ENCODE results near the gene GRK6. TPM values are rescaled to one million over a fixed set of nuclear protein-coding genes. Genes with fewer than 3 reads are reported as not detected.

Gene GRK6
- total and polyA plus RNA-seq, 2 experiments from 2014 or later: 13.0 to 56.8 TPM

- H3K27ac ChIP-seq (ENCODE audit: low read depth): no peak overlapping the region
- ATAC-seq (no peak), DNase-seq (ENCODE audit: low spot score) (no peak)
- H3K36me3 ChIP-seq (ENCODE audit: insufficient read depth): peaks cover 6% of the 10 kb centered on the region; the same call in 1 of the 2 replicates
- H3K79me2 ChIP-seq (replicated peaks; ENCODE audit: insufficient read depth): no peaks in the 10 kb centered on the region
- no peaks in the 10 kb centered on the region for H3K4me1 ChIP-seq (ENCODE audit: insufficient read depth)
- H3K9me2 ChIP-seq (ENCODE audit: insufficient read depth): no peaks in the 10 kb centered on the region
- no peaks in the 10 kb centered on the region for H3K27me3 ChIP-seq (ENCODE audit: insufficient read depth)
- peaks cover 61% of the 10 kb centered on the region for H3K36me3 Mint-ChIP-seq (ENCODE audit: low read depth)
- H3K4me3 Mint-ChIP-seq: no peak overlapping the region; the same call in 2 of the 3 replicates
- no peaks in the 10 kb centered on the region for H3K9me3 Mint-ChIP-seq
- no peak overlapping the region for H3K4me2 ChIP-seq
- H3K27me3 Mint-ChIP-seq (ENCODE audit: insufficient read depth, low read depth, poor library complexity): peaks cover 24% of the 10 kb centered on the region
- TF ChIP-seq JUNB (IDR thresholded peaks at IDR 0.05; ENCODE audit: unreplicated experiment): no peak
- no peak for TF ChIP-seq STAT1 (IDR thresholded peaks at IDR 0.05; ENCODE audit: unreplicated experiment)
- no peak for TF ChIP-seq ZNF331 (CRISPR knock-in tag; IDR thresholded peaks at IDR 0.05; ENCODE audit: low read depth)
- TF ChIP-seq ZNF462 (CRISPR knock-in tag; IDR thresholded peaks at IDR 0.05): no peak
- no peak for TF ChIP-seq REST (IDR thresholded peaks at IDR 0.05; ENCODE audit: unreplicated experiment)
- no peak overlapping the region for H3K27ac Mint-ChIP-seq
- no peak overlapping the region for H2AFZ ChIP-seq
- no peak overlapping the region for H3K4me3 ChIP-seq
- H3K4me1 Mint-ChIP-seq: peaks cover 5% of the 10 kb centered on the region
- no peaks in the 10 kb centered on the region; the same call in 1 of the 2 replicates for H4K20me1 ChIP-seq (replicated peaks; ENCODE audit: insufficient read depth)
- 0 out of 2 replicates have a peak, but pooled peaks cover 8% of the 10 kb centered on the region for H3F3A ChIP-seq (replicated peaks; ENCODE audit: low read depth)
Observed at GRCh38 chr5:177483042-177483441, 56.6 kb downstream of the GRK6 start.

Measured in GM23338 (cell line).